Measurements from ENCODE around the gene UPK1B.

UPK1B gene

DNA sequence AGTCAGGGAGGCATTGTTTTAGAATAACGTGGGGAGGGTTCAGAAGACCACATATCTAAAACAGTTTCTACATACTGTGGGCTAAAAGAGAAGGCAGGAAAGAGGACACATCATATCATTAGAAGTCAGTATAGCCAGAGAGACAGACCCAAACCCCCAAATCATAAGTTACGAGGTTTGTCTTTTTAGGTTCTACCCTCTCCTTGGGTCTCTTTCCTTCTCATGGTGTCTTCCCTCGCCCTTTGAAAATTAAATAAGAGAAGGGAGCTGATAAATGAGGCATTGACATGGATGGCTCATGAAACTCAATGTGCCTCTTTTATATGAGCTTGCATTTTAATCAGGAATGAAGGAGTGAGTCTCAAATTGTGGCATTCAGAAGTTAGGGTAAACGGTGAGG lies 3.4 kb downstream of the UPK1B start:
- DNase-seq (ENCODE audit: low spot score): no peak

DNA sequence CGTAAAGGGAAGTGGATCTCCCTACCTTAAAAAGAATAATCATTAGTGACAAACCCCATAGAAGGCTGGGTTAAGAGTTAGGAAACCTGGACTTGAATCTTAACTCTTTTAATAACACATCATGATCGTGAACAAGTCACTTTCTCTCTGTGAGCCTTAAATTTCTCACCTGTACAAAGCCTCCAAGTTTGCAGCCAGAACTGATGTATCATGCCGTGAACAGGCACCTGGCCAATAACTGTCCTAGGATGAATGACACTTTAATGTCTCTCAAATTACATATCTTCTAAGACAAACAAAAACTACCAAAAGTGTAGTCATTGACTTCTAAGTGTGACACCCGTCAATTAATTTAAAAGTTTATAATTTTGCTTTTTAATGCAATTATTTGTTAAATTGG lies 3.9 kb downstream of the UPK1B start:
- no peak for DNase-seq (ENCODE audit: low spot score)

DNA sequence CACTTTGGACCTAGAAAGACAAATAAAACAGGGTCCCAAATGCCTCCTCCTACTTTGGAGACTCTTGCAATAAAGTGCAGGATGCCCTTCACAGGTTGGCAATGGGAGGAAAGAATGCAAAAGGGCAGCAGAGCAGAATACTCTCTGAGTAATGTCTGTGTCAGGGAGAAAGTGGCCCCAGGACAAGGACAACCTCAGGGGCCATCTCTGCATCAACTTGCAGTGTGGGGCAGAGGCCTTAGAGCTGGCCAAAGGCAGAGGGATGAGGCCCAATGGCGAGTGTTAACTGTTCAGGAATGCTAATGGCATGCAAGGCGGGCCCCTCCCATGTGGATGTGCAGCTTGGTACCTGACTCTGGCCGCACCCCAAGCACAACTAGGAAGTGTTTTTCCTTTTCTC lies 8.4 kb downstream of the UPK1B start:
- DNase-seq (ENCODE audit: low spot score): no peak

DNA sequence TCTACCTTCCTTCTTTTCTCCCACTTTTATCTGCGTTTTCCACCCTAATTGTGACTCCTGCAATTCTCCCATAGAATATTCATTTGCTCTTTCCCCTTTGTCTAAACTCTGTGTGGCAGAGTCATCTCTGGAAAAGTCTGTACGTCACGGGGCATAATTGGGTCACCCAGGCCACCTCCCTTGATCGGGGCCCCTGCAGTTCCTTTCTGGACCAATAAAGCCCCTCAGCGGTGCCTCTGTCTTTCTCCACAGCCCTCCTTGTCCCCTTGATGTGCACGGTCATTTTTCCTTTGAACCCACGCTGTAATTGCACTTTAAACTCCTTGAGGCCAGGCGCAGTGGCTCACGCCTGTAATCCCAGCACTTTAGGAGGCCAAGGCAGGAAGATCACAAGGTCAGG lies 10.7 kb downstream of the UPK1B start:
- DNase-seq (ENCODE audit: low spot score): no peak

DNA sequence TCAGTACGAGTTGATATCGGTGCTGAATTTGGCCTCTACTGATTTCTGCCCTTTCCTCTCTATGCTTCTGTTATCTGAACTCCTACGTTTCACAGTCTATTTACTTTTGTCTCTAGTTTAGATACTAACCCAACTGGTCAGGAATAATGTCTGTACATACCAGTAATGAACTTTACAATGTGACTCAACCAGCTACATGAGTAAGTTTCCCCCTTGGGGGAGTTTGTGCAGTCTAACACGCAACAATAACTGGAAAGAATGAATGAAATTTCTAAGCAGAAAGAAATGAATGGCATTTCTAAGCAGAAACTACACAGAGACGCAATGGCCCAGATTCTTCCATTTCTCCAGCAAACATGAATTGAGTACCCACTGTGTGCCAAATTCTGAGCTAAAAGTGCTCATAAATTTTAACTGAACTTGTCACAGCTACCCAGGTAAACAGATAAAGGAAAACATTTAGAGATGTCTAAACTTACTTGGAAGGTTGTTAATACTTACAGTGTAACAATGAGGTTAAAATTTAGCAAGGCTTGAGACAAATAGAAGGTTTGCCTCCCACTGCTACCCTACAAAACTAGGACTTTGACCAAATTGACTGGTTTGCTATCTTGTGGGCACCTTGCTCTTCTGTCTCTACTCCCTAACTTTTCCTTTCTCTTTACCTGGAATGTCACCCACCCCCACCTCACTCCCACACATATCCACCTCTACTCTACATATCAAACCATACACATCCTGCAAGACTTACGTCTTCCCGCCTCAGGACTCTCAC lies 11.6 kb downstream of the UPK1B start:
- DNase-seq (ENCODE audit: low spot score): no peak

DNA sequence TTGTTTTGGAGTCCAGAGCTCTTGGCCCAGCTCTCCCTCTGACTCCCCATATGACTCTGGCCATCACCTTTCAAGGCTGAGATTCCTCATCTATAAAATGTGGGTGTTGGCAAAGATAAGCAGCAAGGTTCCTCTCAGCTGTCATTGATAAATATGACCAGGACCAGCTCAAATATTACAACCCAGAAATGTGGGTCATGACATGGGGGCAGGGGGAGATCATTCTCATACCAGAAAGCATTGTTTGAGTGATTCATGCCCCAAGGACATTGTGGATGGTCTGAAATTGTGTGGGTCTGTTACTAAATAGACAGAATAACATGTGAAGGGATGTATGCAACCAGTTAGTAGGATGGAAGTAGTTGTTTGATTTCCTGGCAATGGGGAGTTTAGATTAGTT lies 13.9 kb downstream of the UPK1B start:
- DNase-seq (ENCODE audit: low spot score): no peak

DNA sequence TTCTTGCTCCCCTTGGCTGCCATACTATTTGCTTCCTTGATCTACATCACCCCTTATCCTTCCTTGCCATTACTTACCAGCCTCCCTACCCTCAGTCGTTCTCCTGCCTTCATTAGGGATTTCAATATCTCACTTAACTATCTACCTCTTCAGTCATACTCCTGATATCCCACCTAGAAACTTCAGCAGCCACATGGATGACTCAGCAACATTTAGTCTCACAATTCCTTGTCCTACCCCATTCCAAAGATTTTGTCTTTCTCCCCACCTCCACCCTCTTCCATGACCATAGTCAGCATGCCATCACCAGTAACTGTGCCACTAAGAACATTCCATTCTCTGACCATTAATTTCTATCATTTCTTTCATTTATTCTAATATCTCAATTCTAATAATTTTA lies 18.4 kb downstream of the UPK1B start:
- DNase-seq (ENCODE audit: low spot score): no peak

DNA sequence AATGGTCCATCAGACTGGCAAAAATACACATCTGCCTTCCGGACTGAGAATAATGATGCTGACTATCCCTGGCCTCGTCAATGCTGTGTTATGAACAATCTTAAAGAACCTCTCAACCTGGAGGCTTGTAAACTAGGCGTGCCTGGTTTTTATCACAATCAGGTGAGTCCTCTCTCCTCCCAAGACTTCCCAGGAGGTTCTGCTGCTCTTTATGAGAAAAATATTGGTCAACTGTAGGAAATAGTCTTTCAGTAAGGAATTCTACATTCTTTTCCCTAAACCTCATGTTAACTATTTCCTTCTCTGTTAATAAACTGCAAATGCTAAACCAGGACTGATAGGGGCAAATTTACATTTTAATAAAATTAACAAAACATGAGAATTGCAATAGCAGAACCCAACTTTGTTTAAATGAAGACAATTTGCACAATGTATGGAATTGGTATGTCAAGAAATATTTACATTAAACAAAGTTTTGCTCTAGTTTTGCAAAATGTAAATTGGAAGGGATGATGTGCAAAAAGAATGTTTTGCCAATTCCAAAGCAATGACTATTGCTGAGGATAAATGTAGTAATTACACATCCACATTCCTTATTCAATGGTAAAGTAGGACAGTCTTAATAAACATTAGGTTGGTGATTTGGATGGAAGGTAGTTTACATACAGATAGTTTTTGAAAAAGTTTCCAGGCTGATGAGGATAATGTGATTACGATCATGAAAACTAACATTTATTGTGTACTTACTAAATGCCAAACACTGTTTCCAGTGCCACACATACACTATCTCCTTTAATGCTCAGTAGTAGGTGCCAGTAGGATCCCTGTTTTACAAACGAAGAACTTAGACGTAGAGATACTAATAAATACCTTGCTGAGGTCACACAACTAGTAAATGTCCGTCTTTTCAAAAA lies 21.1 kb downstream of the UPK1B start:
- DNase-seq (ENCODE audit: low spot score): no peak

DNA sequence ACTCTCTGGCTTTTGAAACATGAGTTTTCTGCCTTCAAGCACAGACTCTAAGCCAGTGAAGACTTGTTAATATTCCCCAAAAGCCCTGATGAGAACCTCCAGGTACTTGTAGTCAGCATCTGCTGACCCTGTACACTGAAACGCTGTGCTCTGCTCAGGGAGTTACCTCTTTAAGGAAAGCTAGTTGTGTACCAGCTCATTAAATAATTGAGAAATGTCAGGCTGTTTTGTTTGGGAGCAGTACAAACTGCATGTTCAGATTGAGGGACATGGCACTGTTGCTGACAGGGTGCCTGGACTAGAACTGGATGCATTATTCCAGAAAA lies 21.7 kb downstream of the UPK1B start:
- DNase-seq (ENCODE audit: low spot score): no peak

DNA sequence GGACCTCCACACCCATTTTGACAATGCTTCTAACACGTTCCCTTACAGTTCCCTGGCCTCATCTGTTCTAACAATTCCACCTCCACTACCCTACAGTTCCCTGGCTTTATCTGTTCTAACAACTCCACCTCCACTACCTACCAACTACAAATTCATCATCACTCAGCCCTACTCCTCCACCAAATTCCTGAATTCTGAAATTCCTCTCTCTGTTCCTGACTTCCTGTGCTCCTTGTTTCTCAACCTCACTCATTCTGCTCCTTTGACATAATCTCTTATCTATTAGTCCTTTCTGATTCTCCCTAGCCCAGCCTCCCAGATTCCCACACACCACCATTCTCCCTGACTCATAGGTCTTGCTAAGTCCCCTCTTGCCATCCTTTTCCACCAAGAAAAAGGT lies 22.5 kb downstream of the UPK1B start:
- DNase-seq (ENCODE audit: low spot score): no peak

DNA sequence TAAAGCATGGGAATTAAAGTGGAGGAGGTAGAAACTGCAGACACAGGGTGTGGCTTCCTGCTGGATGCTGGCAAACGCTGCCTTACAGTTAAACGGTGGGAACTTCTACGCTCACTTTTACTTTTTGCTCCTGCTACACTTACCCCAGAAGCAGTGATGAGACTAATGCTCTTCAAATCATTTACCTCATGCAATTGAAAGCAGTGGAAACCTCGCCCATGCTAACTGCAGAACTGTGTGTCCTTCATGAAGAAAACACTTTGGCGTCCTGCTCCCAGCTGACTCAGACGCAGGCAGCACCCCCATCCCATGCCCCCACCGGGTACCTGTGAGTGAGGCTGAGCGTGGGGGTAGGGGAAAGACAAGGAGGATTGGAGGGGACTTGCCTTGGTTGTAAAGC lies 31.8 kb downstream of the UPK1B start:
- DNase-seq (ENCODE audit: low spot score): no peak

DNA sequence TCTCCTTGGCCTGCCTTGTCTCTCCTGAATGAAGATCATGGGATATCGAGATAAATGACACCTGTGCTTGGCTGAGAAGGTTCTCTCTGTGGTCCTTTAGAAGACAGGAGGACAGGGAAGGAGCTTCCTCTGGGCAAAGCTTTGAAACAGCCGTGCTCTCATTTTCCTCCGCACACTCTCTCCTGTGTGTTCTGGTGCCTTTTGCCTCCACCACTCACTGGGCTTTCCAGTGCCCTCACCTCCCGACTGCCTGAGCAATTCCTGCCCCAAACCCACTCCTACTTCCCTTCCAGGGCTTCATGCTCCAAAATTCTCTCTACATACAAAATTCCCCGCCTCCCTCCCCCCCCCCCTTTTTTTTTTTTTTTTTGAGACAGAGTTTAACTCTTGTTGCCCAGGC lies 32.3 kb downstream of the UPK1B start:
- no peak for DNase-seq (ENCODE audit: low spot score)

DNA sequence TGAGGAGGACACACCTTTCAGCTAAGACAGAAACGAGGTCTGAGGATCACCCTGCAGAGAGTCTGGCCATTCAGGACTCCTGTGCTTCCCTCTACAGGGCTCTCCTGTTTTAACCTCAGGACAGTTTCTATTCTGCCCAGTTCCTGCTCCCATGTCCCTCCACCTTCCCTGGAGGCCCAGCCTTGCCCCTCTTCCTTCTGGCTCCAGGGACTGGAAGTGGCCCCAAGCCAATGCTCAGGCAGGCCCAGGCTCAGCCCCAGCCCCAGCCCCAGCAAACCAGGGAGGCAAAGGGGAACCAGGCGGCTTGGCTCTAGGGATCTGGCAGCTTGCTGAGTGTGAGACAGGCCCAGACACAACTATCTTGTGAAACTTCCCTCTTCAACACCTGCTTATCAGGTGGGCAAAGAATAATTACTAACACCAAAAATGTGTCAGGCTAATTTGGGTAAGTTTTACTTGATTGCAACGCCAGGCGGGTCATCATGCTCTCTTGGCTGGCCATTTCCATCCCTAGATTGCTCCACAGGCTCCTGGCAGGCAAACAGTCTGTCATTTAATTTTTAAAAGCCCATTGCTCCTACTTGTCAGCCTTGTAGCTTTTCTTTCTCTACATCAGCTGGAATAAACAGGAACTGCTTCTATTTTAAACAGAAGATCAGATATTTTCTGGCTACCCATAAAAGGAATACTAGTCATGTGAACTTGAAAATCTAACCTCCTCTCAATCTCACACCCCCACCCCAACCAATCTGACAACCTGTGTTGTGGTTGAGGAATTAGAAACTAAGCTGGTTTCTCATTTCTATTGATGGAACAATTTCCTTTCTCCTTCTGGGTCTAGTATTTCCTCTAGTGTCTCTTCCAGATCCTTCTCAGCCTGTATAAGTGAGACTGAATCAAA lies 33.5 kb downstream of the UPK1B start:
- peak; percentile 41 for DNase-seq (ENCODE audit: low spot score)

DNA sequence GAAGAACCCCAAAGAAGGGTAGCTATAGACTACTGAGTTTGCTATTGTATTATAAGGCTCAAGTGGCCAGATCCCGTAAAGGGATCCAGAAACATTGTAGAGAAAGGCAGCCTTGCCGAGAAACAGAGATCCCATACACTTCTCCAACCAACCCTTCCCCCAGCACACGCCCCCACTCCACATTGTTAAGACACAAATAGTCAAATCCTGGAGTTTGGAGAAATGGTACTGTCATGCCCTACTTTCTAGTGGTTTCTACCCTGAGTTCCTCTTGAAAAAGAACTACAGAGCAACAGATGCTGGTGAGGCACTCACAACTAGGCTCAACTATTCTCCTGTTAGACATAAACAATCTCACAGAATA lies 34.1 kb downstream of the UPK1B start:
- no peak for DNase-seq (ENCODE audit: low spot score)

DNA sequence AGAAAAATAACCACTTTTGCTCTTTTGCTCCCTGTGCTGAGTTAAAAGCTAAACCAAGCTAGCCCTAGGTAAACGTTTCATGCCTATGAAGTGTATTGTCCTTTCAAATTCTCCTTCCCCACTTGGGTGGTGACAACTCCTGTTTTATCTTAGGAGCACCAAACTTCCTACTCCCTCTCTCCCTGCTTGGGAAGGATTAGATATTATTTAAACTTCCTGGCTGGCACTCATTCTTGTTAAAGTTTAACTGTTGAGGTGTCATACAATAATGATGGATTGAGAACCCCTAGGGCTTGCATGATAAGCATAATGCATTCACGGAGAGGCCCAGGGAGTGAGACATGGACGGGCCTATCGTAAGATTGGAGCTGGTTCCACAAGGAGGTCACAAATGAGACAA lies 37.8 kb downstream of the UPK1B start:
- DNase-seq (ENCODE audit: low spot score): peak; percentile 33

DNA sequence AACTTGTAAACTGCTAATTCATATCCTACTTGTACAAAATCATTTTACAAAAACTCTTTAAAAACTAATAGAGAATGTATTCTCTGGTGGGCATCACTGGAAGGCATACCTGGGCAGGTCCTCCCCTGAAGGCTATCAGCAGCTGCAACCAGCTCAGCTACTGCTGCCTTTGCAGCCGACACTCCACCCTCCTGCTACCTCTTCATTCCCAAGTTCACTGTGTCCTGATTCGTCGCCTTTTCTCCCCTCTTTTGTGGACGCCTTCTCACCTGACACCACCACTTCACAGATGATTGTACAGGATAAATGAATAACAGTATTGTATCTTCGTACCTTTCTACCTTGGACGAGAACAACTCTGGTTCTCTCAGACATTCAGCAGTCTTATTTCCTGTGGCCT lies 38.4 kb downstream of the UPK1B start:
- DNase-seq (ENCODE audit: low spot score): no peak

DNA sequence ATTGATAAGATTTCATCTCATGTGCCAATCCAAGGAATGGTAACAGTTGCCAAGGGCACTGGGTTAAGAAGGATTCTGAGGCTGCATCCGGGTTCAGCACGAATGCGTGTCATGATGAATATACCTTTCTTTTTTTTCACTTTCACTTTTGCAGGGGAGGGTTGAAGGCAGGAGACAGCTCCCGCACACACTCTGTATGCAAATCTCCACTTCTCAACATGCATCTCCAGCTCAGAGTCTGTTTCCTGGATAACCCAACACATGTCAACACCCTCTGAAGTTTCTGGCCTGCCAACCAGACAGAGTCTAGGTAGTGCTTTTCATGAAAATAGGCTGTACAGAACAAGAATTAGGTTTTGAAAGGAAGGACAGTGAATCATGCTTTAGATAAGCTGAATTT lies 45.7 kb downstream of the UPK1B start:
- no peak for DNase-seq (ENCODE audit: low spot score)

DNA sequence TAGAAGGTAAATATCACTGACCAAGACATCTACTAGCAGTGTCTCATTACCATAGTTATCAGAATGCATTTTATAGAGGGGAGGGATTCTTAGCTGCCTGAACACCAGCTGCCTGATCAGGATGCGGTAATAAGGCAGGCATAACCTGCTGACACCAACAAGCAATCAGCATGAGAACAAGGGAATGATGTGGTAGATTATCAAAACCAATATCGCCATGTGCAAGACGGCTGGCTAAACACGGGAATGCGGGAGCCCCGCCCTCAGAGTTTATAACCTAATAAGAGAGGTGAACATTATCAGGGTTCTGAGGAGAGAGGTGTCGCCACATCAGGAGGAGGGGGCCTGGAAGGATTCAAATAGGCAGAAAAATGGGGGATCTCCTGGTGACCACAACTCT lies 46.8 kb downstream of the UPK1B start:
- no peak for DNase-seq (ENCODE audit: low spot score)

DNA sequence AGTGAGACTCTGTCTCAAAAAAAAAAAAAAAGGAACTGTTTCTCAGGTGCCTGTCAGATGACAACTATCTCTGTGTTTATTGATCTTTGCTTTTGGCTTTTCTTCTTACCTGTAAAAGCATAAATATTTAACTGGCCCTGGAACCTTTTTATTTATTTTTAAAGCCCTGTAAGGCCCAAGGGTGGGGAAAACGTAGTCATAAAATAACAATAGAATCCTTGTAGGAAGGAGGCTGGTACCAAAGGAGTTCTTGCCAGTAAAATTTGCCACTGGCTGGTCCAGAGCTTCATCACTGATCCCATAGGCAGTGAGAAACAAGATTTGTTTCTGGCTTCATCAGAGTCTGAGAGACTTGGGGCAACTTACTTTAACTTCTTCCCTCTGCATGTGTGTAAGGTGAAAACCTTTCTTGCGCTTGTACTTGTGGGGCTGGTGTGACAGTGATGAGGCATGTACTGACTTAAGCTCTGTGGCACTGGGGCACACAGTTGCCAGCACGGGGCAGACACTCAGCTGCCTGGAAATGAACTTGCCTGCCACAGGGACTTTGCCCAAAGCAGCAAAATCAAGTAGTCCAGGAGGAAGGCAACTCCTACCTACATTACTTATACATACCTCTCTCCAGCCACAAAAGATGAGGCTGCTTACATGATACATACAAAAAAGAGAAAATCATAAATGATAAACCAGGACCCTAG lies 47.7 kb downstream of the UPK1B start:
- no peak for DNase-seq (ENCODE audit: low spot score)

DNA sequence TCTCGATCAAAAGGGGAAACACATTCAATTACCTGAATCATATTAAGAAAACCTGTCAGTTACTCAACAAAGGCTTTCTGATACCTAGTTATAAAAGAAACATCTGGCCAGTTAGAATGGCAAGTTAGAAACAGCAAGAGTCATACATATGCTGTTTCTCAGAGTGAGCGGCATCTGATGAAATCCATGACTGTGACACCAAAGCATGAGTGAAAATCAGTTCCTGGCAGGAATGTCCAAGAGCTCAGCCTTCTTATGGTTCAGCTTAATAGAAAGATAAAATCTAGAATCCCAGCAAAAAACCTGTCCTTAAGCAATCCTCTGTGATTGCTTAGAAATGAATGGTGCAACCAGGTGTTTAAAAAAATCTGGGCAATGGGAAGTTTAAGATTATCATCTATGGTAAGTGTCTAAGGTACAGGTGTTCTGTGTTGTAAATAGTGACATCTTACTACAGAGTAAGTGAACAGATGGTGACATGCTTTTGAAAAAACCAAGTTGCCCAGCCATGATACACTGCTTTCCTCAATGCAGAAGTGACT lies 48.5 kb downstream of the UPK1B start:
- DNase-seq (ENCODE audit: low spot score): no peak

DNA sequence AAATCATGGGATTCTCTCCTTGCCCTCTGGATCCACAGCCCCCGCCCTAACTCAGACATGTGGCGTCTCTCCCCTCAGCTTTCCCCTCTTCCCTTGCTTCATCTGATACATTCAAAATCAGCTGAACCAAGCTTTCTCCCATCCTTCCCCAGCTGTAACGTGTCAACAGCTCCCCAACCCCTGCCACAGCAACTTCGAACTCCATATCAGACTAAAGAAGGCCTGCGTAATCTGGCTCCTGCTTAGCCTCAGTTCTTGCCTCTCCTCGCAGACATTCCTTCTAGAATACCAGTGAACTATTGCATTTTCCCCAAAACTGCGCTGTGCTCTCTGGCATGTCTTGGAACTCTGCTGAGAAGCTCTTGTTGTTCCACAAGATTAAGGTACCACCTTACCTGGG lies 49.0 kb downstream of the UPK1B start:
- no peak for DNase-seq (ENCODE audit: low spot score)

DNA sequence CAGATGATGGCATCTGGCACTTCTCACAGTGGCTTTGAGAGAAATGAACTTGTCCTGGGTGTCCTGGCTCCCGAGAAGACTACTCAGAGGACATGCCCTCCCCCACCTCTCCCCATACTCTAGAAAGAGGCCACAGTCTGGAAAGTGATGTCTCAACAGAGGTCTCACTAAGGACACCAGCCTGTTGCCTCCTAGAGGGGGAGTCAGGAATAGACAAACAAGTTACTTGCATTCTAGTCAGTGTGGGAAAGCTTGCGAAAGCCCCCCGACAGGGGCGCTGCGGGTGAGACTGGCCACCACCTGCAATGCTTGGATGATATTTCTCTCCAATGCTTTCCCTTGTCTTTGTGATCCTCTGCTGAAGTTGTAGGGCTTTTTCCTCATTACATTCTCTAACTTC lies 50.1 kb downstream of the UPK1B start:
- no peak for DNase-seq (ENCODE audit: low spot score)
